Neutrophil (primary cell): ENCODE data around the gene OPHN1.
"Not testable (repeated sequence)": the region's sequence is repeated elsewhere in the genome, so short reads cannot be mapped to it uniquely, and the experiment has no call there.

Source experiments
- H3K27ac ChIP-seq: fragments of 200-600 bp; sonication (generic); 2 replicates; pipeline ENCODE4 v1.5.1; 2016; ENCODE audit warnings: mild to moderate bottlenecking, moderate library complexity
- H3K27me3 ChIP-seq: fragments of 200-600 bp; sonication (generic); 2 replicates; pipeline ENCODE4 v1.6.0; 2016; ENCODE audit warnings: mild to moderate bottlenecking
- H3K36me3 ChIP-seq: fragments of 200-600 bp; sonication (generic); 2 replicates; pipeline ENCODE4 v1.5.1; 2017
- H3K4me1 ChIP-seq, 2 experiments: fragments of 200-600 bp in 1 of 2; sonication (generic) in 1 of 2; 1 replicate in 1 of 2; 2 replicates in 1 of 2; pipeline versions ENCODE4 v1.5.1 to v1.6.1; 2013 to 2016; ENCODE audit warnings: low read depth in 1 of 2, low read length in 1 of 2, mild to moderate bottlenecking in 1 of 2, moderate library complexity in 1 of 2; ENCODE audit not compliant: control insufficient read depth in 1 of 2, insufficient read depth in 1 of 2
- H3K4me3 ChIP-seq, 2 experiments: fragments of 200-600 bp in 1 of 2; sonication (generic) in 1 of 2; 1 replicate in 1 of 2; 2 replicates in 1 of 2; pipeline ENCODE4 v1.5.1; 2013 to 2016; ENCODE audit warnings: low read depth in 1 of 2, low read length in 1 of 2, mild to moderate bottlenecking in 1 of 2, moderate library complexity in 1 of 2
- H3K9me3 ChIP-seq: fragments of 200-600 bp; sonication (generic); 2 replicates; pipeline ENCODE4 v1.5.1; 2016
- CTCF ChIP-seq: fragments of 200-600 bp; sonication (generic); IDR thresholded peaks from 2 replicates; pipeline ENCODE4 v1.5.1; 2016; ENCODE audit warnings: antibody characterized with exemption

Gene OPHN1

GRCh38 chrX:68273887-68274286 lies 159.4 kb downstream of the OPHN1 start:
- Histone ChIP-seq H3K9me3 (no peaks in the 10 kb centered on the region), H3K27ac (no peak overlapping the region), H3K4me3 (no peak overlapping the region), H3K4me1 (no peaks in the 10 kb centered on the region), H3K27me3 (no peaks in the 10 kb centered on the region), H3K36me3 (no peaks in the 10 kb centered on the region)
- no peak for TF ChIP-seq CTCF

- not testable (repeated sequence) for H3K4me1 ChIP-seq, H3K27me3 ChIP-seq, H3K36me3 ChIP-seq, H3K4me3 ChIP-seq, H3K27ac ChIP-seq, H3K9me3 ChIP-seq
Measured at GRCh38 chrX:68264793-68265192, 168.5 kb downstream of the OPHN1 start.

- no peak for TF ChIP-seq CTCF
- Histone ChIP-seq H3K4me3 (no peak overlapping the region), H3K27ac (no peak overlapping the region), H3K9me3 (no peaks in the 10 kb centered on the region), H3K4me1 (no peaks in the 10 kb centered on the region), H3K36me3 (no peaks in the 10 kb centered on the region), H3K27me3 (no peaks in the 10 kb centered on the region)
Measured at GRCh38 chrX:68261060-68261672, 172.1 kb downstream of the OPHN1 start.

- Histone ChIP-seq H3K27ac (no peak overlapping the region), H3K4me3 (no peak overlapping the region), H3K4me1 (no peaks in the 10 kb centered on the region), H3K36me3 (no peaks in the 10 kb centered on the region), H3K27me3 (no peaks in the 10 kb centered on the region), H3K9me3 (no peaks in the 10 kb centered on the region)
- no peak for TF ChIP-seq CTCF
Measured at GRCh38 chrX:68256990-68257389, 176.3 kb downstream of the OPHN1 start.

GRCh38 chrX:68254738-68255645 lies 178.3 kb downstream of the OPHN1 start:
- Histone ChIP-seq H3K27me3 (no peaks in the 10 kb centered on the region), H3K27ac (no peak overlapping the region), H3K9me3 (no peaks in the 10 kb centered on the region), H3K36me3 (no peaks in the 10 kb centered on the region), H3K4me3 (no peak overlapping the region), H3K4me1 (no peaks in the 10 kb centered on the region)
- TF ChIP-seq CTCF = no peak

GRCh38 chrX:68252664-68253063 lies 180.6 kb downstream of the OPHN1 start:
- Histone ChIP-seq H3K27ac (no peak overlapping the region), H3K9me3 (no peaks in the 10 kb centered on the region), H3K4me1 (no peaks in the 10 kb centered on the region), H3K4me3 (no peak overlapping the region), H3K36me3 (no peaks in the 10 kb centered on the region), H3K27me3 (no peaks in the 10 kb centered on the region)
- no peak for TF ChIP-seq CTCF
